ENCODE data around the gene NOS3. TPM values are rescaled to one million over a fixed set of nuclear protein-coding genes. Genes with fewer than 3 reads are reported as not detected.

Gene NOS3
- total and polyA plus RNA-seq, 2 donors from 2014 or later = 9.3 to 51.7 TPM

- no peak for DNase-seq
Observed at GRCh38 chr7:151056283-151056665, 65.5 kb downstream of the NOS3 start.

GRCh38 chr7:151056666-151057505, 66.1 kb downstream of the NOS3 start:
- H3K9ac ChIP-seq (ENCODE audit: low read length in 3 of 3) = peak overlapping the region; percentile 40 to 74 (median 69)
- FAIRE-seq = no peak

More at GRCh38 chr7:151056283-151056665, 65.5 kb downstream of the NOS3 start:
- Histone ChIP-seq H3K27me3 (ENCODE audit: control insufficient read depth, insufficient read depth, low read length) (no peaks in the 10 kb centered on the region), H3K4me1 (ENCODE audit: control insufficient read depth in 2 of 3, insufficient read depth in 2 of 3, low read depth in 1 of 3, low read length in 3 of 3) (peaks cover 4 to 30% (median 19%) of the 10 kb centered on the region in 3 donors), H3K27ac (ENCODE audit: low read depth in 2 of 2, low read length in 2 of 2) (no peak overlapping the region), H3K9ac (ENCODE audit: low read length in 3 of 3) (no peak overlapping the region), H3K9me3 (ENCODE audit: control insufficient read depth in 2 of 3, insufficient read depth in 1 of 3, low read length in 3 of 3) (no peaks in the 10 kb centered on the region), H3K36me3 (ENCODE audit: control insufficient read depth in 2 of 3, insufficient read depth in 3 of 3, low read length in 3 of 3) (no peaks in the 10 kb centered on the region), H3K4me3 (ENCODE audit: low read length in 3 of 3) (no peak overlapping the region)
- no peak for FAIRE-seq
- intact Hi-C loops (cut with DNase I) = no loop called here
- TF ChIP-seq, protein P1, sequence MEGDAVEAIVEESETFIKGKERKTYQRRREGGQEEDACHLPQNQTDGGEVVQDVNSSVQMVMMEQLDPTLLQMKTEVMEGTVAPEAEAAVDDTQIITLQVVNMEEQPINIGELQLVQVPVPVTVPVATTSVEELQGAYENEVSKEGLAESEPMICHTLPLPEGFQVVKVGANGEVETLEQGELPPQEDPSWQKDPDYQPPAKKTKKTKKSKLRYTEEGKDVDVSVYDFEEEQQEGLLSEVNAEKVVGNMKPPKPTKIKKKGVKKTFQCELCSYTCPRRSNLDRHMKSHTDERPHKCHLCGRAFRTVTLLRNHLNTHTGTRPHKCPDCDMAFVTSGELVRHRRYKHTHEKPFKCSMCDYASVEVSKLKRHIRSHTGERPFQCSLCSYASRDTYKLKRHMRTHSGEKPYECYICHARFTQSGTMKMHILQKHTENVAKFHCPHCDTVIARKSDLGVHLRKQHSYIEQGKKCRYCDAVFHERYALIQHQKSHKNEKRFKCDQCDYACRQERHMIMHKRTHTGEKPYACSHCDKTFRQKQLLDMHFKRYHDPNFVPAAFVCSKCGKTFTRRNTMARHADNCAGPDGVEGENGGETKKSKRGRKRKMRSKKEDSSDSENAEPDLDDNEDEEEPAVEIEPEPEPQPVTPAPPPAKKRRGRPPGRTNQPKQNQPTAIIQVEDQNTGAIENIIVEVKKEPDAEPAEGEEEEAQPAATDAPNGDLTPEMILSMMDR (IDR thresholded peaks at IDR 0.05; ENCODE audit: borderline replicate concordance, extremely low read depth, insufficient read depth) = no peak

DNA sequence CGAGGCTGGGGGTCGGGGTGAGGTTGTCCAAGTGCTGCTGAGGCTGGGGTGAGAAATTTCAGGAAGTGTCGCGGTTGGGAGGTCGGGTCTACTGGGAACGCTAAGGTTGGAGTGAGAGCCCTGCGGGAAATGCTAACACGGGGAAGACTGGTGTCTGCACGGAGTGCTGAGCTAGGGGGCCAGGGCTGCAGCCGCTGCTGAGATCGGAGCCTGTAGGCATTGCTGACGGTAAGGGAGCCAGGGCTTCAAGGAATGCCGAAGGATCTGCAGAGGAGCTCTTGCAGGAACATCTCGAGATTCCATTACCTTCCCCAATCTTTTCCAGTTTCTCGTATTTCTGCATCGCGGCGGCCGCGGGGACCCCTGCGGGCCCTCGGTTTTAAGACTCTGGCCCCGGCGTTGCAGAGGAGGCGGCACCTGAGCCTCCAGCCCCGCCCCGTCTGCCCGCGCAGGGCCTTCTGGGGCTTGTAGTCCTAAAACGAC, 66.7 kb downstream of the NOS3 start, which contains the start of gene CDK5:
Gene CDK5 (minus strand): TSS at position 392 of the 483 bp plus-strand sequence. CDS start 49 bp downstream, at position 343.
- H3K9ac ChIP-seq (ENCODE audit: low read length in 3 of 3) = peak within 1 kb of the TSS; percentile 50 to 95 (median 93)
- TF ChIP-seq, protein P1 (IDR thresholded peaks at IDR 0.05; ENCODE audit: borderline replicate concordance, extremely low read depth, insufficient read depth) = no peak
- peak within 1 kb of the TSS; percentile 99 to 100 for H3K27ac ChIP-seq (ENCODE audit: low read depth in 2 of 2, low read length in 2 of 2)
- H3K27me3 ChIP-seq (ENCODE audit: control insufficient read depth, insufficient read depth, low read length) = no peaks in the 10 kb centered on the region
- no peaks in the 10 kb centered on the region for H3K9me3 ChIP-seq (ENCODE audit: control insufficient read depth in 2 of 3, insufficient read depth in 1 of 3, low read length in 3 of 3)
- peak within 1 kb of the TSS; percentile 71 to 99 (median 93) for H3K4me3 ChIP-seq (ENCODE audit: low read length in 3 of 3)
- DNase-seq = no peak
- intact Hi-C loops (cut with DNase I) = no loop called here
- no peak for FAIRE-seq
- no peaks in the 10 kb centered on the region for H3K36me3 ChIP-seq (ENCODE audit: control insufficient read depth in 2 of 3, insufficient read depth in 3 of 3, low read length in 3 of 3)
- peaks cover 4 to 36% (median 19%) of the 10 kb centered on the region in 3 donors for H3K4me1 ChIP-seq (ENCODE audit: control insufficient read depth in 2 of 3, insufficient read depth in 2 of 3, low read depth in 1 of 3, low read length in 3 of 3)

More at GRCh38 chr7:151056666-151057505, 66.1 kb downstream of the NOS3 start:
- Histone ChIP-seq H3K4me1 (ENCODE audit: control insufficient read depth in 2 of 3, insufficient read depth in 2 of 3, low read depth in 1 of 3, low read length in 3 of 3) (peaks cover 4 to 33% (median 19%) of the 10 kb centered on the region in 3 donors), H3K4me3 (ENCODE audit: low read length in 3 of 3) (peak overlapping the region; percentile 66 to 99 (median 93)), H3K36me3 (ENCODE audit: control insufficient read depth in 2 of 3, insufficient read depth in 3 of 3, low read length in 3 of 3) (no peaks in the 10 kb centered on the region), H3K27me3 (ENCODE audit: control insufficient read depth, insufficient read depth, low read length) (no peaks in the 10 kb centered on the region), H3K9me3 (ENCODE audit: control insufficient read depth in 2 of 3, insufficient read depth in 1 of 3, low read length in 3 of 3) (no peaks in the 10 kb centered on the region), H3K27ac (ENCODE audit: low read depth in 2 of 2, low read length in 2 of 2) (no peak overlapping the region)
- TF ChIP-seq, protein P1 (IDR thresholded peaks at IDR 0.05; ENCODE audit: borderline replicate concordance, extremely low read depth, insufficient read depth) = no peak
- intact Hi-C loops (cut with DNase I) = no loop called here
- DNase-seq = peak in 3 of 5 donors; percentile 26 to 79 (median 37)
